NCI-H1930 (cell line): ENCODE measurements around the gene SEM1.
"Not testable (repeated sequence)": the region's sequence is repeated elsewhere in the genome, so short reads cannot be mapped to it uniquely, and the experiment has no call there.

Source experiments
- DNase-seq, 2 experiments: peaks; one replicate each; lab custom pipeline; 2025; lab: John Stamatoyannopoulos, UW

Gene SEM1

DNA sequence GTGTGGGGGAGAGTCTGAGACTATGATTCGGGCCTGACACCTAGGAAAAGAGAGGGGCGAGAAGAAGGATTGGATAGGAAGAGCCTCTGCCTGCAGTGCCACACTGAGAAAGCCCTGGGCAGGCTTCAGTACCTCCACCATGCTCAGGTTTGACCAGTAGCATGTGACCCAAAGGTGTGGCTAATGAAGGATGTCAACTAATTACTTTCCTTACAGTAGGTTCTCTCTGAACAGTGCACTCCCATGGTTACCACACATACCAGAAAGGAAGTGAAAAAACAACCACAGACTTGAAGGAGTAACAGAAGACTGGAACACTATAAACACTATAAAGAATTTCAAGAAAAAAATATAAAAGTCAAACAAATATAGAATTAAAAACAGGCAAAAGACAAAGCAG is 46.2 kb downstream of the SEM1 start:
- DNase-seq = no peak

DNA sequence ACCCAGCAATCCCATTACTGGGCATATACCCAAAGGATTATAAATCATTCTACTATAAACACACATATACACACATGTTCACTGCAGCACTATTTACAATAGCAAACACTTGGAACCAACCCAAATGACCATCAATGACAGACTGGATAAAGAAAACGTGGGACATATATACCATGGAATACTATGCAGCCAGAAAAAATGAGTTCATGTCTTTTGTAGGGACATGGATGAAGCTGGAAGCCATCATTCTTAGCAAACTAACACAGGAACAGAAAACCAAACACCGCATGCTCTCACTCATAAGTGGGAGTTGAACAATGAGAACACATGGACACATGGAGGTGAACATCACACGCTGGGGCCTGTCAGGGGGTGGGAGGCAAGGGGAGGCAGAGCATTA is 47.5 kb downstream of the SEM1 start:
- DNase-seq = not testable (repeated sequence)

- peak in 1 of 2 experiments; percentile 52 for DNase-seq
Observed at GRCh38 chr7:96658022-96658412, 51.6 kb downstream of the SEM1 start.

- peak in 1 of 2 experiments; percentile 81 for DNase-seq
Observed at GRCh38 chr7:96657347-96658021, 52.2 kb downstream of the SEM1 start.

DNA sequence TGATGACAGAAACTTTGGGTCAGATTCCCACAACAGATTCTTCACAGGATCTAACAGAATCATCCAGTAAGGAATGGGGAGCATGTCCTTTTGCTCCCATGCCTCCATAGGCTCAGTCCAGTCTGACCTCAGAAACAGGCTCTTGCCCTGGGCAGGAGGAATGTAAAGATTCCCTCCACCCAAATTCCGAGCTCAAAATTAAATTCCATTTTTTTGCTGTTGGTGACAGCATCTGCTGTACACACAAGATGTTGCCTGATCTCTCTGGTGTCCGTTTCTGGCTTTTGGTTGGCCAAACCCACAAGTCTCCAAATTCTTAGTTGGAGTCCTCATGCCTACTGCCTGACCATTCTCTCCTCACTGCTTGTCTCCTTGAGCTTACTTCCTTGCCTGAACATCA is 53.7 kb downstream of the SEM1 start:
- no peak for DNase-seq

DNA sequence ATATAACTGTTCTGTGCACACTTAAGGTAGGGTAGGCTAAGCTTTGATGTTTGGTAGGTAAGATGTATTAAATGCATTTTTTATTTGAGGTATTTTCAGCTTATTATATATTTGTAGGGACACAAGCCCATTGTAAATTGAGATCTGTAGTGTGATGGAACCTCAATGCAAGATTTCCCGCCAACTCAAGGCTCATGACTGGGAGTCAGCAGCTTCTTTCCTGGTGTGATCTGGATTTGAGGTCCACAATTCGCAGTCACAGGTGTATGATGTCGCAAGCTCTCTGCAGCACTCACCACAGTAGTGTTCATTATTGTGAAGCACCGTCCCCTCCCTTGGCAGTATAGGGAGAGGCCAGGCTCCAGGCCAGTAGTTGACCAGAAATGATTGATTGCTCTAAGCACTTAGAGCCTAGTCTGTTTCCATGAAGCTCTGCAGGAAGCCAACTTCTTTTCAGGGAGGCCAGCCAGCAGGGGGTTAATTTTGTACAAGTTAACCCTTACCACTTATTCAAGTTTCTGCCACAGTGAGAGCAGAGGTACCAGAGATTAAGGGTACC is 54.9 kb downstream of the SEM1 start:
- no peak for DNase-seq

DNA sequence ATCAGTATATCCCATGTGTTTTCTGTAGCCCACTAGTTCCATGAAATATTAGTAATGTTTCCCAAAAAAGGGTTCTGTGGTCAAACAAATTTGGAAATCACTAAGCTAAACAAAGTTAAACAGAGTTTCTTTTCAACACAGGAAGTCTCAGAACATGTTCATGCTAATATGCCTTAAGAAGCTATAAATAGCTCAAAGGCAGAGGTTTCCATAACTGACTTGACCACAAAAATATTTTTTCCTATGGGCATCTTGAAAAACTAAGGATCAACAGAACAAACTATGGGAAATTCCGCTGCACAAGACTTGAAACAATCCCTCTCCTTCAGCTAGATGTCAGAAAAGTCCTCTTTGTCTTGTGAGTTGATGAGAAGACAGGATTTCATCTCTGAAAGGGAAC is 59.7 kb downstream of the SEM1 start:
- no peak for DNase-seq

DNA sequence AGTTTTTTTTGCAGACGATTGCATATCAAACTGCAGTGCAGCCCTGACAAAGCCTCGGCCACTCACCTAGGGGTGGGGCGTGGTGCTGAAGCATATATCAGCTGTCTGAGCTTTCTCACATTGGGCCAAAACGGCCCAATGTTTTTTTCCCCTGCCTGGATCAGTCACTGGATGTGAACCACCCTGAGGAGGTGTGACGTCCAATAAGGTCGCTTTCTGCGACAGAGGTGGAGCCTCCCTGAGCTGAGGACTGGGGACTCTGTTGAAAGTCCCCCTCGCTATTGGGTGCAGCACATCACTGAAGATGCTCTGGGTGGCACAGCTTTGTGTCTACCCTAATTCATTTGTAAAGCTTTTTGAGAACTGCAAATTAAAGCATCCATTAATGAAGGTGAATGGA is 60.9 kb downstream of the SEM1 start:
- DNase-seq = no peak

DNA sequence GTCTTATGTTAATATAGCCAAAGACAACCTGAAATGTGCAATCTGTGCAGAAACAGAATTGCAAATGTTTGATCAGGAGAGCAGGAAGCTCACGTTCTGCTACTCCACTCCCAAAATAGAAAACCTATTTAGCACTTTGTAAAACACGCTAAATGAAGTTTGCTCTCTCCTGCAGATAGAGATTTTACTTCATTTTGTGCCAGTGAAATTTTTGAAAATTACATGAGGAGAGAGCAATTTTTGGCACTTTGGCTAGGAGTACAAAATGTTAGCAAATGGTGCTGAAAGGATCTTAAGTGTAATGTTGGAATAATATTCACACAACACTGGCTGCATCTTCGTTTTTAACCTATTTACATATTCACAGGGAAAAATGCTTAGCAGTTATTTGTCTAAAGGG is 61.9 kb downstream of the SEM1 start:
- DNase-seq = no peak

GRCh38 chr7:96645084-96645483 is 64.6 kb downstream of the SEM1 start:
- no peak for DNase-seq

DNA sequence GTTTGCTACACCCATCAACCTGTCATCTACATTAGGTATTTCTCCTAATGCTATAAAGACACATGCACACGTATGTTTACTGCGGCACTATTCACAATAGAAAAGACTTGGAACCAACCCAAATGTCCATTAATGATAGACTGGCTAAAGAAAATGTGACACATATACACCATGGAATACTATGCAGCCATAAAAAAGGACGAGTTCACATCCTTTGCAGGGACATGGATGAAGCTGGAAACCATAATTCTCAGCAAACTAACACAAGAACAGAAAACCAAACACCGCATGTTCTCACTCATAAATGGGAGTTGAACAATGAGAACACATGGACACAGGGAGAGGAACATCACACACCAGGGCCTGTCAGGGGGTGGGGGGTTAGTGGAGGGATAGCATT is 66.2 kb downstream of the SEM1 start:
- DNase-seq = not testable (repeated sequence)

- peak in 1 of 2 experiments; percentile 77 for DNase-seq
Observed at GRCh38 chr7:96640054-96640453, 69.6 kb downstream of the SEM1 start.
